ENCODE data around the gene C12orf76.

Gene C12orf76

DNA sequence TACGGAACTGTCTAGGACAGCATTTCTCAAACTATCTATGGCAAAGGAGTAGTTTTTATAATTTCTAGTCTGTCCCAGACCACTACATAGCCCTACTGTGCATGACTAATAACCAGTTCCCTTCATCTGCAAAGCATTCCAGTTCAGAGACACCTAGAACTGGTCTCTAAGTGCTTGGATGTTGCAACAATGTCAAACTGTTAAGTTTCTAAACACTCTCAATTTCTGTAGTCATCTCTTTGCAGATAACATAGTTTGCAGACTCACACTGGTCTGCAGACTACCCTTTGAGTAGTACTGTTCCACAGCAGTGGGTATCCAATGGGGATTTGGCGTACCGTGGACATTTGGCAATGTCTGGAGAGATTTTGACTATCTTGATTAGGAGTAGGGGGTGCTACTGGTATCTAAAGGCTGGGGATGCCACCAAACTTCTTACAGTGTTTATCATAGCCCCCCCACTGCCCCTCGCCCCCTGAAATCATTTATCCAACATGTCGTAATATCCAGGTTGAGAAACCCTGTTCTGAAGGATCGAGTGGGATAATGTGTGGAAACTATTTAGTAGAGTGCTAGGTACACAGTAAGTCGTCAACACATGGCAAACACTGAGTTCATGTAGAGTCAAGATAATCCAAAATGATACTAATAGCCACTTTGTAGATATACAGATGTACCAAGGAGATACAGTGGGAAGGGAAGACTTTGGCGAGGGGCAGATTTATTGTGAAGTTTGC, 1.7 kb downstream of the C12orf76 start:
- Histone ChIP-seq H3K4me3 (replicated peaks; ENCODE audit: insufficient read depth, low read length) (no peak overlapping the region), H3K27me3 (ENCODE audit: insufficient read depth, poor library complexity, severe bottlenecking) (no peaks in the 10 kb centered on the region), H3K27ac (replicated peaks) (peak overlapping the region; percentile 26)
- no peak for TF ChIP-seq SPI1 (IDR thresholded peaks at IDR 0.05; ENCODE audit: borderline replicate concordance, low read depth)
- TF ChIP-seq, protein P1, sequence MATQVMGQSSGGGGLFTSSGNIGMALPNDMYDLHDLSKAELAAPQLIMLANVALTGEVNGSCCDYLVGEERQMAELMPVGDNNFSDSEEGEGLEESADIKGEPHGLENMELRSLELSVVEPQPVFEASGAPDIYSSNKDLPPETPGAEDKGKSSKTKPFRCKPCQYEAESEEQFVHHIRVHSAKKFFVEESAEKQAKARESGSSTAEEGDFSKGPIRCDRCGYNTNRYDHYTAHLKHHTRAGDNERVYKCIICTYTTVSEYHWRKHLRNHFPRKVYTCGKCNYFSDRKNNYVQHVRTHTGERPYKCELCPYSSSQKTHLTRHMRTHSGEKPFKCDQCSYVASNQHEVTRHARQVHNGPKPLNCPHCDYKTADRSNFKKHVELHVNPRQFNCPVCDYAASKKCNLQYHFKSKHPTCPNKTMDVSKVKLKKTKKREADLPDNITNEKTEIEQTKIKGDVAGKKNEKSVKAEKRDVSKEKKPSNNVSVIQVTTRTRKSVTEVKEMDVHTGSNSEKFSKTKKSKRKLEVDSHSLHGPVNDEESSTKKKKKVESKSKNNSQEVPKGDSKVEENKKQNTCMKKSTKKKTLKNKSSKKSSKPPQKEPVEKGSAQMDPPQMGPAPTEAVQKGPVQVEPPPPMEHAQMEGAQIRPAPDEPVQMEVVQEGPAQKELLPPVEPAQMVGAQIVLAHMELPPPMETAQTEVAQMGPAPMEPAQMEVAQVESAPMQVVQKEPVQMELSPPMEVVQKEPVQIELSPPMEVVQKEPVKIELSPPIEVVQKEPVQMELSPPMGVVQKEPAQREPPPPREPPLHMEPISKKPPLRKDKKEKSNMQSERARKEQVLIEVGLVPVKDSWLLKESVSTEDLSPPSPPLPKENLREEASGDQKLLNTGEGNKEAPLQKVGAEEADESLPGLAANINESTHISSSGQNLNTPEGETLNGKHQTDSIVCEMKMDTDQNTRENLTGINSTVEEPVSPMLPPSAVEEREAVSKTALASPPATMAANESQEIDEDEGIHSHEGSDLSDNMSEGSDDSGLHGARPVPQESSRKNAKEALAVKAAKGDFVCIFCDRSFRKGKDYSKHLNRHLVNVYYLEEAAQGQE (IDR thresholded peaks at IDR 0.05; ENCODE audit: insufficient replicate concordance, low read depth) = no peak
- TF ChIP-seq GABPA (IDR thresholded peaks at IDR 0.05; ENCODE audit: low read depth) = no peak
- TF ChIP-seq, protein P2, sequence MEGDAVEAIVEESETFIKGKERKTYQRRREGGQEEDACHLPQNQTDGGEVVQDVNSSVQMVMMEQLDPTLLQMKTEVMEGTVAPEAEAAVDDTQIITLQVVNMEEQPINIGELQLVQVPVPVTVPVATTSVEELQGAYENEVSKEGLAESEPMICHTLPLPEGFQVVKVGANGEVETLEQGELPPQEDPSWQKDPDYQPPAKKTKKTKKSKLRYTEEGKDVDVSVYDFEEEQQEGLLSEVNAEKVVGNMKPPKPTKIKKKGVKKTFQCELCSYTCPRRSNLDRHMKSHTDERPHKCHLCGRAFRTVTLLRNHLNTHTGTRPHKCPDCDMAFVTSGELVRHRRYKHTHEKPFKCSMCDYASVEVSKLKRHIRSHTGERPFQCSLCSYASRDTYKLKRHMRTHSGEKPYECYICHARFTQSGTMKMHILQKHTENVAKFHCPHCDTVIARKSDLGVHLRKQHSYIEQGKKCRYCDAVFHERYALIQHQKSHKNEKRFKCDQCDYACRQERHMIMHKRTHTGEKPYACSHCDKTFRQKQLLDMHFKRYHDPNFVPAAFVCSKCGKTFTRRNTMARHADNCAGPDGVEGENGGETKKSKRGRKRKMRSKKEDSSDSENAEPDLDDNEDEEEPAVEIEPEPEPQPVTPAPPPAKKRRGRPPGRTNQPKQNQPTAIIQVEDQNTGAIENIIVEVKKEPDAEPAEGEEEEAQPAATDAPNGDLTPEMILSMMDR (IDR thresholded peaks at IDR 0.05; ENCODE audit: insufficient read depth, low read length) = no peak
- no peak for TF ChIP-seq POLR2AphosphoS5 (IDR thresholded peaks at IDR 0.05; ENCODE audit: low read depth)
- DNase-seq (ENCODE audit: low read depth in 1 of 2, low spot score in 1 of 2) = peak; percentile 41 to 44

DNA sequence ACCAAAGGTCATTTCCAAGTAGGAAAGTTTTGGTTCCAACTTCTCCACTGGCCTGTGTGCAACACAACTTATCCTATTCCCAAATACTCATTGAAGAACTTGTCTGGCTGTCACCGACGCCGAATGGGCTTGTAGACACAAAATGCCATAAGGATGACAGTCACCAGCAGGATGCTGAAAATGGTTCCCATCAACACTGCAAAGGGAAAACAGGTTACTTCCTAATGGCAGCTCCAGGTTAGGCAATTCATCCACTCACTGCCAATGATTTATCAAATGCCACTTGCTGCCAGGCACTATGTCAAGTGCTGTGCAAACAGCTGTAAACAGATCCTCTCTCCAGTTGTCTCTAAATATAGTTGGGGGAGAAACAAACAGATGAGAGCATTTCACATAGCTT, 6.1 kb downstream of the C12orf76 start:
- TF ChIP-seq GABPA (IDR thresholded peaks at IDR 0.05; ENCODE audit: low read depth) (no peak), SPI1 (IDR thresholded peaks at IDR 0.05; ENCODE audit: borderline replicate concordance, low read depth) (no peak), POLR2AphosphoS5 (IDR thresholded peaks at IDR 0.05; ENCODE audit: low read depth) (no peak)
- TF ChIP-seq, protein P2 (IDR thresholded peaks at IDR 0.05; ENCODE audit: insufficient read depth, low read length) = no peak
- TF ChIP-seq, protein P1 (IDR thresholded peaks at IDR 0.05; ENCODE audit: insufficient replicate concordance, low read depth) = no peak
- Histone ChIP-seq H3K27me3 (ENCODE audit: insufficient read depth, poor library complexity, severe bottlenecking) (no peaks in the 10 kb centered on the region), H3K4me3 (replicated peaks; ENCODE audit: insufficient read depth, low read length) (no peak overlapping the region), H3K27ac (replicated peaks) (no peak overlapping the region)
- no peak for DNase-seq (ENCODE audit: low read depth in 1 of 2, low spot score in 1 of 2)

DNA sequence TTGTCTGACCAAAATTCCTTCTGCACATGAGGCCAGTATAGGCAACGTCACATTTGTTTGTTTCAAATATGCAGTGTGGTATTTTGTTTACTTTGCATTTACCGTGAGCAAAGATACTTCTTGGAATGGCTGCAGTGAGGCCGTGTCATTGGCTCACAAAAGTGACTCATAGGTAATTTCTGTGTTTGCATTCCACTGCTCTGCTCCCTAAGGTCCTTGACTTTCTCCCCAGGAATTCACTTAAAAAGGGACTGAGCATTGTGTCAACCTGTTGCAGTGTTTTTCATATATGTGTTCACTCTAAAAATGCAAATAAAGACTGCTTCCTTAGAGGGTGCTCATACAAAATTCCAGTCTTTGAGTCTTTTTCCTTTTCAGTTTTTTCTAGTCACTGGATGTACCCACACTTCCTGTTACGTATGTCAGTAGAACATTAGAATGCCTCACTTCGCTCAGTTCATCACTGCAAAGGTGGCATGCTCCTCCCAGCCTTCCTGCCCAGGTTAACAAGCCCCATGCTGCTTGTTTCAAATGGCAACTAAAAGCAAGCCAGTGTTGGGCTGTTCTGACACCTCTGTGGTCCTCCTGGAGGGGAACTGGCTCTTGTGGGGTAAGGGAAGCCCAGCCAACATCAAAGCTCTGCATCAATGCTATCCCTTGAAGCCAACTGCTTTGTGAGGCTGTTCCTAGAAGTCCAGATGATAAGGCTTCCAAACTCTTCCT, 9.1 kb downstream of the C12orf76 start:
- no peak for DNase-seq (ENCODE audit: low read depth in 1 of 2, low spot score in 1 of 2)
- peak overlapping the region; percentile 65 for H3K27ac ChIP-seq (replicated peaks)
- no peak overlapping the region for H3K4me3 ChIP-seq (replicated peaks; ENCODE audit: insufficient read depth, low read length)

More for the DNA sequence above, 9.1 kb downstream of the C12orf76 start:
- H3K27me3 ChIP-seq (ENCODE audit: insufficient read depth, poor library complexity, severe bottlenecking) = no peaks in the 10 kb centered on the region
- TF ChIP-seq, protein P2 (IDR thresholded peaks at IDR 0.05; ENCODE audit: insufficient read depth, low read length) = no peak
- TF ChIP-seq SPI1 (IDR thresholded peaks at IDR 0.05; ENCODE audit: borderline replicate concordance, low read depth) = peak; percentile 18; the same call in 1 of the 2 replicates
- no peak; the same call in 1 of the 2 replicates for TF ChIP-seq POLR2AphosphoS5 (IDR thresholded peaks at IDR 0.05; ENCODE audit: low read depth)
- TF ChIP-seq, protein P1 (IDR thresholded peaks at IDR 0.05; ENCODE audit: insufficient replicate concordance, low read depth) = no peak
